A172 (cell line): ENCODE results near the gene PSMD14. TPM values are rescaled to one million over a fixed set of nuclear protein-coding genes. Genes with fewer than 3 reads are reported as not detected.

Experiments used
- DNase-seq: peaks from one replicate; pipeline ENCODE4 v3.0.0-alpha.2; 2015; ENCODE audit warnings: low spot score
- total RNA-seq: library from RNA; depleted of rRNA; stranded (reverse); fragments of >200 nt; shearing (Covaris generic); gene quantifications from 2 replicates; pipeline ENCODE4 v1.2.3, GENCODE V29; 2014

PSMD14 gene
- total RNA-seq, 1 experiment from 2014 or later = 319 TPM

GRCh38 chr2:161418715-161419637, 110.8 kb downstream of the PSMD14 start:
- DNase-seq = no peak

GRCh38 chr2:161419638-161420190, 111.5 kb downstream of the PSMD14 start:
- no peak for DNase-seq

- no peak for DNase-seq
Measured at GRCh38 chr2:161420406-161421074, 112.3 kb downstream of the PSMD14 start.

GRCh38 chr2:161421686-161422085, 113.5 kb downstream of the PSMD14 start:
- DNase-seq = no peak

- DNase-seq = no peak
Measured at GRCh38 chr2:161422816-161423403, 114.7 kb downstream of the PSMD14 start.

- DNase-seq = no peak
Measured at GRCh38 chr2:161423421-161424393, 115.5 kb downstream of the PSMD14 start.

GRCh38 chr2:161424394-161424769, 116.2 kb downstream of the PSMD14 start:
- DNase-seq = no peak

GRCh38 chr2:161424891-161425727, 116.9 kb downstream of the PSMD14 start:
- no peak for DNase-seq

GRCh38 chr2:161425728-161426454, 117.7 kb downstream of the PSMD14 start:
- no peak for DNase-seq

- no peak for DNase-seq
Measured at GRCh38 chr2:161426455-161426921, 118.3 kb downstream of the PSMD14 start.

GRCh38 chr2:161426922-161427663, 118.9 kb downstream of the PSMD14 start:
- no peak for DNase-seq

GRCh38 chr2:161427664-161428587, 119.7 kb downstream of the PSMD14 start:
- no peak for DNase-seq

- DNase-seq = no peak
Measured at GRCh38 chr2:161430386-161430785, 122.2 kb downstream of the PSMD14 start.

GRCh38 chr2:161432107-161432506, 123.9 kb downstream of the PSMD14 start:
- DNase-seq = no peak

- DNase-seq = no peak
Measured at GRCh38 chr2:161434118-161434517, 125.9 kb downstream of the PSMD14 start.

- peak; percentile 39 for DNase-seq
Measured at GRCh38 chr2:161436411-161436810, 128.2 kb downstream of the PSMD14 start.

GRCh38 chr2:161438598-161438997, 130.4 kb downstream of the PSMD14 start:
- no peak for DNase-seq

- DNase-seq = no peak
Measured at GRCh38 chr2:161445097-161445496, 136.9 kb downstream of the PSMD14 start.
